Stomach (tissue), 9 donors: ENCODE data around the gene CFAP46. TPM values are rescaled to one million over a fixed set of nuclear protein-coding genes. Genes with fewer than 3 reads are reported as not detected.
A peak's percentile ranks its signal among the peaks of the same experiment; 100 is the strongest.

ENCODE experiments used
- DNase-seq, 2 donors: peaks; one replicate each; pipeline versions ENCODE4 v3.0.0 to v3.0.0-alpha.2; 2013 to 2019
- H3K27ac ChIP-seq, 5 donors: fragments of 200-600 bp in 4 of 5; sonication (generic) in 4 of 5; one replicate each; pipeline ENCODE4 v1.5.1; 2013 to 2019; ENCODE audit warnings: mild to moderate bottlenecking in 1 of 5, moderate library complexity in 1 of 5
- H3K27me3 ChIP-seq, 3 donors: fragments of 200-600 bp; sonication (generic); one replicate each; pipeline ENCODE4 v1.5.1; 2017 to 2019; ENCODE audit warnings: mixed run types in 1 of 3
- H3K36me3 ChIP-seq, 4 donors: fragments of 200-600 bp; sonication (generic); 1 replicate in 3 of 4; 2 replicates in 1 of 4; pipeline ENCODE4 v1.5.1; 2016 to 2019
- H3K4me1 ChIP-seq, 4 donors: fragments of 200-600 bp; sonication (generic); one replicate each; pipeline ENCODE4 v1.5.1; 2016 to 2019
- H3K4me3 ChIP-seq, 4 donors: fragments of 200-600 bp; sonication (generic) in 3 of 4; one replicate each; pipeline ENCODE4 v1.5.1; 2016 to 2019; ENCODE audit warnings: mild to moderate bottlenecking in 1 of 4
- H3K9me3 ChIP-seq, 4 donors: fragments of 200-600 bp; sonication (generic); one replicate each; pipeline ENCODE4 v1.5.1; 2016 to 2019
- EP300 ChIP-seq: sonication (generic); formaldehyde crosslinking; IDR thresholded peaks from one replicate; pipeline ENCODE4 v1.6.1; 2017; ENCODE audit warnings: antibody characterized with exemption
- POLR2A ChIP-seq, 4 donors: fragments of 450-650 bp; IDR thresholded peaks; one replicate each; pipeline ENCODE4 v1.6.1; 2016; ENCODE audit warnings: antibody characterized with exemption in 4 of 4, control low read depth in 2 of 4, mild to moderate bottlenecking in 1 of 4, moderate library complexity in 1 of 4
- POLR2AphosphoS5 ChIP-seq, 3 donors: sonication (generic); formaldehyde crosslinking; IDR thresholded peaks; one replicate each; pipeline ENCODE4 v1.6.1; 2016; ENCODE audit warnings: antibody characterized with exemption in 3 of 3
- WGBS, 5 donors: extraction: QIAGEN DNeasy Blood & Tissue Kit in 3 of 5; methylation state at CpG; one replicate each; pipeline versions ENCODE4 v1.1.5 to v1.1.7; 2013 to 2018; 5-methylcytosine and 5-hydroxymethylcytosine counted together
- intact Hi-C: fragments of 100-400 bp; cut with DNase I; formaldehyde crosslinking; loops from one replicate; pipeline ENCODE4 v1.15.1; 2023; ENCODE audit warnings: low total_unique reads
- polyA plus RNA-seq, 3 donors: library from polyadenylated mRNA; stranded (reverse); fragments of 200-250 nt; gene quantifications; one replicate each; pipeline ENCODE4 v1.2.3, GENCODE V29; 2013
- total RNA-seq, 5 donors: library from RNA; depleted of rRNA; stranded (reverse); fragments of >200 nt; gene quantifications; one replicate each; pipeline versions ENCODE4 v1.1.0 to v1.2.3, GENCODE V29; 2014 to 2016
- TF ChIP-seq, protein P1 (sequence below), 7 experiments: fragments of 450-650 bp in 4 of 7; fragments of 200-600 bp in 3 of 7; sonication (generic) in 3 of 7; IDR thresholded peaks; one replicate each; pipeline ENCODE4 v1.5.1; 2016 to 2019; ENCODE audit warnings: antibody characterized with exemption in 7 of 7, control low read depth in 2 of 7, mild to moderate bottlenecking in 1 of 7
- donor health status: healthy with polysubstance abuse.
- donor health status: Bipolar disorder and iron deficiency.
- donor health status: healthy.

Gene CFAP46
- total and polyA plus RNA-seq, 8 donors = under 0.01 to 5.8 (median 1.8) TPM; not detected in 1

DNA sequence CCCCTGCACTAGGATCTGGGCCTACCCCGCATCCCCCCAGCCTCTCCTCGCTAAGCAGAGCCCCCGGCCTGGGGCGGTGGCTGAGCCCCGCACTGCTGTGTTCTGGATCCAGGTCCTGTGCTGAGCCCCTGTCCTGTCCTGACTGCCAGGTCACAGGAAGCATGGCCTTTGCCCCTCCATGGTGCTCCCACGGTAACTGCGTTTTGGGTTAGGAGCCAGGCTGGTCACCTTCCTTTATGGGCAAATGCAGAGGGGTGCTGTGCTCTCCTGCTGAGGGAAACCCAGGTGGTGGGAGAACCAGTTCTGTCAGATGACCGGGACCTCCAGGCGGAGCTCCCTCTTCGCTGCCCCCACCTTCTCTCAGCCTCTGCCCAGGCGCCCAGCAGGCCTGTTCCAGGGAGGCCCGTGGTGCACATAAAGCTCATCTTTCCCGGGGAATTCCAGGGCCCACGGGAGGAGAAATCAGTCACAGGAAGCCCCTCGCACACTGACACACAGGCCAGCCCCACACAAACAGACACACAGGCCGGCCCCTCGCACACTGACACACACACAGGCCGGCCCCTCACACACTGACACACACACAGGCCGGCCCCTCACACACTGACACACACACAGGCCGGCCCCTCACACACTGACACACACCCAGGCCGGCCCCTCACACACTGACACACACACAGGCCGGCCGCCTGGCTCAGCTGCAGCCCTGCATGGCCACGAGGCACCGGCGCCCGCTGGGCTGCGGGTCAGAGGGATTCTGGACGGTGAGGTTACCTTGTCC is 75.6 kb downstream of the CFAP46 start:
- peak; percentile 17 to 45 for DNase-seq

DNA sequence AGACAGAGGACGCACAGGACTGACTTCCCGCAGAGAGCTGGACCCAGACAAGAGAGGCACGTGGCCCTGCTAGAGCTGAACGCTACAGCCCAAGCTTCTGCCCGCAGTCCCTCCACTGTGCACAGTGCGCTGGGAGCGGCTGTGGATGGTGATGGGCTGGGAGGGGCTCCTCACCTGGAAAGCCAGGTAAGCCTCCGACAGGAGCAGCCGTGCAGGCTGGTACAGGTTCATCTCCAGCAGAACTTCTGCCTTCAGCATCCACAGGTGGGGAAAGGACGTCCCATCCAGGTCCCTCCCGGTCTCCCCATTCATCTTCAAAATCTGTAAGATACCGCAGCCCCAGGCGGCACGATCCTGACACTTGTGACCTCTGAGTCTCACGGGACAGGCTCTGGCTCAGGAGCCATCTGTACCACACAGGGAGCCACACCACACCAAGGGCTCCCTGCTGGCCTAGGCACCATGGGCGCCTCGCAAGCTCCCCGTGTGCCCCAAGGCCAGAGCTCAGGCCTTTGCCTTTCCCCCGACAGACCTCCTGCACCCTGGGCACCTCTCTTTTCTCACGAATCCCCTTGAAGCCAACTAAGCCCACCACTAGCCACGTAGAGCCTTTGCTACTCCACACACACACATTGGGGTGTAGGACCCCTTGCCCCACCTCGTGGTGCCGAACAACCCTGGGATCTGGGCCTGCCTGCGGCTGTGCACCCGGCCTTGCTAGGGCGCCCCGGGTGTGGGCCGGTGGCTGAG is 76.3 kb downstream of the CFAP46 start:
- Histone ChIP-seq H3K27me3 (peaks cover 0 to 73% (median 10%) of the 10 kb centered on the region in 3 donors), H3K4me3 (no peak overlapping the region), H3K27ac (no peak overlapping the region), H3K4me1 (peaks cover 6 to 12% (median 10%) of the 10 kb centered on the region in 4 donors), H3K9me3 (peaks cover 0 to 11% (median 7%) of the 10 kb centered on the region in 4 donors), H3K36me3 (no peaks in the 10 kb centered on the region)
- TF ChIP-seq EP300 (no peak), POLR2AphosphoS5 (IDR thresholded peaks at IDR 0.05) (no peak), POLR2A (IDR thresholded peaks at IDR 0.05) (no peak)
- TF ChIP-seq, protein P1, sequence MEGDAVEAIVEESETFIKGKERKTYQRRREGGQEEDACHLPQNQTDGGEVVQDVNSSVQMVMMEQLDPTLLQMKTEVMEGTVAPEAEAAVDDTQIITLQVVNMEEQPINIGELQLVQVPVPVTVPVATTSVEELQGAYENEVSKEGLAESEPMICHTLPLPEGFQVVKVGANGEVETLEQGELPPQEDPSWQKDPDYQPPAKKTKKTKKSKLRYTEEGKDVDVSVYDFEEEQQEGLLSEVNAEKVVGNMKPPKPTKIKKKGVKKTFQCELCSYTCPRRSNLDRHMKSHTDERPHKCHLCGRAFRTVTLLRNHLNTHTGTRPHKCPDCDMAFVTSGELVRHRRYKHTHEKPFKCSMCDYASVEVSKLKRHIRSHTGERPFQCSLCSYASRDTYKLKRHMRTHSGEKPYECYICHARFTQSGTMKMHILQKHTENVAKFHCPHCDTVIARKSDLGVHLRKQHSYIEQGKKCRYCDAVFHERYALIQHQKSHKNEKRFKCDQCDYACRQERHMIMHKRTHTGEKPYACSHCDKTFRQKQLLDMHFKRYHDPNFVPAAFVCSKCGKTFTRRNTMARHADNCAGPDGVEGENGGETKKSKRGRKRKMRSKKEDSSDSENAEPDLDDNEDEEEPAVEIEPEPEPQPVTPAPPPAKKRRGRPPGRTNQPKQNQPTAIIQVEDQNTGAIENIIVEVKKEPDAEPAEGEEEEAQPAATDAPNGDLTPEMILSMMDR (IDR thresholded peaks at IDR 0.05) = no peak
- intact Hi-C loops = no loop called here
- 88 to 94% (median 91%) methylated on average over 28 of the region's 28 CpGs for WGBS, 5 donors
- DNase-seq = peak in 1 of 2 donors; percentile 17

More for the DNA sequence above, 75.6 kb downstream of the CFAP46 start:
- Histone ChIP-seq H3K9me3 (peaks cover 0 to 15% (median 9%) of the 10 kb centered on the region in 4 donors), H3K27me3 (peaks cover 0 to 66% (median 7%) of the 10 kb centered on the region in 3 donors), H3K36me3 (no peaks in the 10 kb centered on the region), H3K27ac (no peak overlapping the region), H3K4me1 (peaks cover 6 to 10% (median 10%) of the 10 kb centered on the region in 4 donors), H3K4me3 (no peak overlapping the region)
- intact Hi-C loops = no loop called here
- 75 to 82% (median 80%) methylated on average over 20 to 29 of the region's 29 CpGs for WGBS, 5 donors
- TF ChIP-seq EP300 (no peak), POLR2A (IDR thresholded peaks at IDR 0.05) (no peak), POLR2AphosphoS5 (IDR thresholded peaks at IDR 0.05) (no peak)
- TF ChIP-seq, protein P1 (IDR thresholded peaks at IDR 0.05) = no peak

DNA sequence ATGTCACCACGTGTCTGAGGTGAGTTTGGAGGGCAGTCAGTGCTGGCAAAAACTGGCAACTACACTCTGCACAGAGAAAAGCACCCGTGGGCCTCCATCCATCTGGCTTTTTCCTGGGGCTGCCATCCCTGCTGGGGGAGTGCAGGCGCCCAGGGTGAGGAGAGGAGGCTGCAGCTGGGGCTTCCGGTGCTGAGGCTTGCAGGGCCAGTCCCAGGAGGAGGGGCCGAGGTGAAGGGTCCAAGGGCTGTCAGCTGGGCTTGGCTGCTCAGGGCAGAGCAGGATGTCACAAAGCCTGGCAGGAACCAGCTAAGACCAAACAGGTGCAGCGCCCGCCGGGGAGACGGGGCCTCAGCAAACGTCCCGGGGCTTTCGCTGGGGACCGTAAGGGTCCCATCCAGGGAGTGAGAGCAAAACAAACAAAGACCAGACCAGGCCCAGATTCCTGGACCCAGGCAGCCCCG is 77.2 kb downstream of the CFAP46 start:
- Histone ChIP-seq H3K27me3 (peaks cover 0 to 81% (median 10%) of the 10 kb centered on the region in 3 donors), H3K36me3 (no peaks in the 10 kb centered on the region), H3K4me1 (peaks cover 6 to 12% (median 10%) of the 10 kb centered on the region in 4 donors), H3K4me3 (no peak overlapping the region), H3K9me3 (peaks cover 0 to 3% (median 0%) of the 10 kb centered on the region in 4 donors), H3K27ac (no peak overlapping the region)
- DNase-seq = no peak
- 17 to 31% (median 22%) methylated on average over 10 to 14 of the region's 14 CpGs for WGBS, 5 donors
- intact Hi-C loops = no loop called here
- no peak for TF ChIP-seq POLR2A (IDR thresholded peaks at IDR 0.05)
- TF ChIP-seq, protein P1 (IDR thresholded peaks at IDR 0.05) = no peak
- TF ChIP-seq POLR2AphosphoS5 (IDR thresholded peaks at IDR 0.05) = no peak
- TF ChIP-seq EP300 = no peak
